Fibroblast of skin of abdomen (primary cell): ENCODE data around the gene ZNF654.
"Not testable (repeated sequence)": the region's sequence is repeated elsewhere in the genome, so short reads cannot be mapped to it uniquely, and the experiment has no call there.

Experiments
- DNase-seq: peaks from one replicate; pipeline ENCODE4 v3.0.0-alpha.2; 2013

ZNF654 gene

DNA sequence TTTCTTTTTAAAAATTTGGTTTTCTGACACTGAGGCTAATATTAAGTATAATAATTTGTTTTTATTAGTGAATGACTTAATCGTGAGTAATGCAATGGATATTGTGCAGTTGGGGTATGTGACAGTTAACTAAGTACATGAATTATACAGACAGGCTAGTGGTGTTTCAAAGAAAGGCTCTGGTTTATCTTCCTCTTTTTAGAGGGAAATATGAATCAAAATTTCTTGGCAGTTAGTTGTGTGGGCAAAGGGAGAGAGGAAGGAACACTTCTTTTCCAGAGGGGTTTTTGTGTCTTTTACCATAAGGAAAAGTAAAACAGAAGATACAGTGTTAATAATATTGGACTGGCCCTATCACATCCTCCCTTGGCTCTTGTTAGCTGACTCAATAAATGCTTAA, 2.7 kb downstream of the ZNF654 start:
- DNase-seq, result no peak

GRCh38 chr3:88075072-88075471, 16.0 kb downstream of the ZNF654 start:
- DNase-seq, result no peak

DNA sequence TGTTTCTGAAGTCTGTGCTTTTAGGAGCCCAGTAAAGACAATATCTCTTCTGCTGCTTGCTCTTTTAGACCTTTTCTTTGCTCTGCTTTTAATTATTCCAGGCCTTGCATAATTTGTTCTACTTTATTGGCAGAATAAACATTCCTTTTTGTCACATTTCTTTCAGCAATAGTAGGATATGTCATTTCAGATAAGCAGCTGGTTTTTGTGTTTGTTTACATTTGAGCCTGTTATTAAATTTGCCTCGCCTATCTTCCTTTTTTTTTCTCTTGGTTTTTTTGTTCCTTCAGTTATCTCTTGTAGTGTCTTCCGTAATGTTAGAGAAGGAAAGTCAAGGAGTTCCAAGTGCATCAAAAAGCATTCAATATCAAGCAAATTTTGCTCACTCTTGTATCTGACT, 16.4 kb downstream of the ZNF654 start:
- DNase-seq, result no peak

- DNase-seq, result no peak
Observed at GRCh38 chr3:88076712-88077111, 17.7 kb downstream of the ZNF654 start.

GRCh38 chr3:88078932-88079331, 19.9 kb downstream of the ZNF654 start:
- DNase-seq, result no peak

- no peak for DNase-seq
Observed at GRCh38 chr3:88082854-88083253, 23.8 kb downstream of the ZNF654 start.

- no peak for DNase-seq
Observed at GRCh38 chr3:88084097-88084501, 25.0 kb downstream of the ZNF654 start.

DNA sequence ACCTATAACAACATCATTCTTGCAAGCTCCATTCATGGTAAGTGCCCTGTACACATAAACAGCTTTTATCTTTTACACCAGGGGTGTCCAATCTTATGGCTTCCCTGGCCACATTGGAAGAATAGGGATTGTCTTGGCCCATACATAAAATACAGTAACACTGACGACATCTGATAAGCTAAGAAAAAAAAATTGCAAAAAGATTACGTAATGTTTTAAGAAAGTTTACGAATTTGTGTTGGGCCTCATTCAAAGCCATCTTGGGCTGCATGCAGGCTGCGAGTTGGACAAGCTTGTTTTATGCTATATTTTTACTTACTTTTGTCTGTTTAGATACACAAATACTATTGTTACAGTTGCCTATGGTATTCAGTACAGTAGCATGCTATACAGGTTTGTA, 31.6 kb downstream of the ZNF654 start:
- no peak for DNase-seq

DNA sequence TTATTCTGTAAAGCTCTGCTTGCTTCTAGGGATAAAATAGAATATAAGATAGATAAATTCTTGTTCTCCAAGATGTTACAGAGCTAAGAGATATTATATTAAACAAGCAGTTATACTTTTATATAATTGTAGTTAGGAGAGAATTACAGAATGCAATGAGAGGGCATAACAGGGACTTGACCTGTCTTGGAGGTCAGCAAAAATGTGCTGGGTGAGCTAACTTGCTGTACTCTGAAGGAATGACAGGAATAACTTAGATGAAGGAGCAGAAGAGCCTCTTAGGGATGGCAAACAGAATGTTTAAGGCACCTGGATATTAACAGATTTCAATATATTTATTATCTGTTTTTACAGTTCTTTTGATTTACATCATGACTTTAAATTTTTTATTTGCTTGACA, 33.2 kb downstream of the ZNF654 start:
- no peak for DNase-seq

DNA sequence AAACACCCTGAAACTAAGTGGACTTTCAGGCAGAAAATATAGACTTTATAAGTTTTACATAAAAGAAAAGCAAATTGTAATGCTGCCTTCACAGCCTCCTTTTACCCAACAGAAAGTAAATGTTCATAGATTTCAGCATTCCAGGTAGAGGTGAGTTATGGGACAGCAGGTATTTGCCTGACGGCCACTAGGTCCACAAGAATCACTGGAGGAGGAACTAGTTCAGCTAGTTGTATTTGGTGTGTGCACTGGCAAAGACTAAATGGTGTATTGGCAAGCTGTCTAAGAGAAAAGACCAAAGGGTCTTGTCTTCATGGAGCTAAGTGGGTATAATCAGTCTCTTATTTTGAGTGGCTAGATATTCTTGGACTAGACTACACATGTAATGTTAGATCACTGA, 34.2 kb downstream of the ZNF654 start:
- DNase-seq, result no peak

- DNase-seq, result no peak
Observed at GRCh38 chr3:88101142-88101541, 42.1 kb downstream of the ZNF654 start.

- peak; percentile 32 for DNase-seq
Observed at GRCh38 chr3:88105325-88105724, 46.3 kb downstream of the ZNF654 start.

DNA sequence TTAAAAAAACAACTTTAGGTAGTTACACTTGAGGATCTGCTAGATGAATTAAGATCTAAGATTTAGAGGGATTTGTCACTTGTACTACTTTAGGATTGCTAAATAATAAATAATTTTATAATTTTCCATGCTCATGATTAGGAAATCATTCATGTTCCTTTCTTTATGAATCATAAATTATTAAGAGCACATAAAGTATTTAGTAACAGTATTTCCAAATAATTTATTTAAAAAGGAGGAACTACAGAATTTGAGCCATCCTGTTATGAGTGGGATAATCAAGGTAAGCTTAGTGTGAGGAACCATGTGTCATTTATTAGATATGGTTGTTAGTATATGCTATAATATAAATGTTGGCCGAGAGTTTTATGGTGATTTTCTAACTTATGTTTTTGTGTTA, 53.2 kb downstream of the ZNF654 start:
- no peak for DNase-seq

GRCh38 chr3:88113311-88114162, 54.5 kb downstream of the ZNF654 start:
- DNase-seq, result peak; percentile 62

GRCh38 chr3:88114878-88115549, 56.0 kb downstream of the ZNF654 start:
- no peak for DNase-seq

GRCh38 chr3:88117683-88118082, 58.6 kb downstream of the ZNF654 start:
- no peak for DNase-seq

GRCh38 chr3:88118603-88119002, 59.5 kb downstream of the ZNF654 start:
- DNase-seq, result not testable (repeated sequence)

DNA sequence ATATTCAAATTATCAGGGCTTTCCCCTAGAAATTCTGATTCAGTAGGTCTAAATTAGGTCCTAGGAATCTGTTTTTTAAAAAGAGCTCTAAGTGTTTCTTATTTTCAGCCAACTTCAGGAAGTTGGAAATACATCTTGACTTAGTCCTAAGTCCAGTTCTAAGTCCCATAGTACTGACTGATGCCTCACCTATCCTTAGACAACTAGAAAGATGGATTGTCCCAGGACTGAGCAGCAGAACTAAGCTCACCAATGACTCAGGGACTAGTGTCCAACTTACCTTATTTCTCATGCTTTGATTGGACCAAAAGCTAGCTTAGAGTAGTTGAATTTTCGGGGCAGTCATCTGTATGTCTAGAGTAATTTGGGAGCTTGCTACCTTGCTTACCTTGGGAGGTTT, 64.5 kb downstream of the ZNF654 start:
- DNase-seq, result no peak

DNA sequence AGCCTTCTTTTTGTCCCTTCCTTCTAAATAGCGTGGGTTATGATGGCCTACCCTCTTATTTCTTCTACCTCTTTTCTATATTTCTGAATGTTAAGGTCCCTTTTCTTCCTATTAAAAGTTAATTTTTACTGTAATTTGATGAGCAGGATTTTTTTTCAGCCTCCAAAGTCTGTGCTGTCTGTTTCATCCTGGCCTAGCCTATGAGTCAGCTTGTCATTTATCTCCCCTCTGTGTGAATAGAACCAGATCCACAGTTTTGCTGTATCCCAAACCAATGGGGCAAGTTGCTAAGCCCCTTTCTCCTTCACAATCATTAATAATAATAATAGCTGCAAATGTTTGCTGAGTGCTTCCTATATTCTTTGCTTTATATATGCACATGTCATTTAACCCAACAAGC, 72.6 kb downstream of the ZNF654 start:
- DNase-seq, result peak; percentile 16

DNA sequence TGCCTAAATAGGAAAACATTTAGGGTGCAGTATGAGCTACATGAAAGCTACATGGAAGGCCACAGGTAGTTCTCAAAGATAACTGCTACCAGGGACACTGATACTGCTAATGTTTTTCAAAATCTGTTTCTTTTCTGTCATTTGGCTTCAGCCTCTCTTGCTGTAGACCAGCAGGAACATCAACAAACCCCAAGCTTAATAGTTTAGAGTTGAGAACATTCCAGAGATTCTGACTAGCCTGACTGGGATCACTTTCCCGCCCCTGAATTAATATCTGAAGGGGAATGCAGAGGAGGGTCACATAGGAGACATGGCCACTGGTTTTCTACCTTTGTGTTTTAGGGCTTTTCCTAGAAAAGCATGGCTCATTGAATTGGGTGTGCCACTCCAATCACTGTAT, 73.8 kb downstream of the ZNF654 start:
- no peak for DNase-seq

DNA sequence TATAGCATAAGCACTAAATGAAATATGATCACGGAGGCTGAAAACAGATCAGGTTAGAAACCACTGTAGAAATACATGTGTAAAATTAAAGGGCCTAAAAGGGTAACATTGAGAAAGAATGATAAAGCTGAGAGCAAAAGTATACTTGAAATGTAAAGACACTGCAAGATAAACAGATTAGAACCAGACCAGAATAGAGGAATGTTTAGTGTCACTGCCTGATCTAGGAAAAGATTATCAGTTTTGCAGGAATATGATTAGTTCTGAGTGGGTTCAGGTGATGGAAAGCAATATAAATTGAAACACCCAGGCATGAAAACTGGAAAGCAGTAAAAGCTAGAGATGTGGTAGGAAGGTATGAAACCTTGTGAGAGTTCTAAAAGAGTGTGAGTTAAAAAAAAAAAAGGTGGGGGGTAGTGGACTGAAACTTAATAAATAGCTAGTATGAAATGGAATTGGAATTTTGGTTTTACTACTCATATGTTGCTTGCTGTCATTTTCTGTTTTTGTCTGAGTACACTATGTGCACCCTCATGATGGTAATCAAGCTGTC, 74.7 kb downstream of the ZNF654 start:
- no peak for DNase-seq

DNA sequence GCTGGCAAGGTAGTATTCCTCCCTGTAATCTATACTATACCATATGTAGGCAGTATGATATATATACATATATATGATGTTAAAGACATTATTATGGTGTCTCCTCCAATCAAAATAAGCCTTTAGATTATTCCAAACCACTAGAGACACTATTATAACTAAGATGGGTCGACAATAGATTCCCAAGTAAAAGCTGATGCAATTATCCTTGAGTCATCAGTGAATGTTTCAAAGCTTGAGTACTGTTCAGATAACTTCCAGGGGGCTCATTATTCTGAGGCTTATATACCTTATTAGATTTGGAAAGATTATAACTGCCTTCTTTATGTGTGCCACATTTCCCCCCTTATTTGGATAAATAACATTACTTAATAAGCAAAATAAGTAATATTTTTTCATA, 78.8 kb downstream of the ZNF654 start:
- peak; percentile 66 for DNase-seq

DNA sequence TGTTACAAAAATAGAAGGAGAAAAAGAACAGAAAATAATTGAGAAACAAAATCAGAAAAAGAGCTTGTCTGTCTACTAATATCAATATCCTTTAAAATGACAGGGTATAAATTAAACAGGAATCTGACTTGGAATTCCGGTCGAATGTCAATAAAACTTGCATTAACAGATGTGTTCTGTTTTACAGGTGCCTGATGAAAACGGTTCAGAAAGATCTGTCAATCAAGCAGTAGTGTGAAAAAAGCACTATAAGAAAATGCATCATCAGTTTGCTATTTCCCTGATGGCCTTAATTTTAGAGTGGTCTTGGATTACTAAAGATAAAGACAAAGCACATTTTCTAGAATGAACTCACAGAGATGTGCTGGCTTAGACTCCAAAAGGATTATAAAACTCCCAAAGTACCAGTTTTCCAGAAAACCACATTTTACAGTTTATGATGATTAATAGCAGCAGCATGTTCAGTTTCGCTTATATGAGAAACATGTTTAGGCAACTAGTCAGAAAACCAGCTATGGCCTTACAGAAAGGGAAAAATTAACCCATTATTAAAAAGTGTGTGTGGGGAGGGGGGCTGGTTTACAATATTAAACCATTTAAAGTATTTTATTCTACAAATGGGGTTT, 82.5 kb downstream of the ZNF654 start:
- peak; percentile 92 for DNase-seq
